ENCODE results near the gene RNF34. TPM values are rescaled to one million over a fixed set of nuclear protein-coding genes. Genes with fewer than 3 reads are reported as not detected.

The RNF34 gene
- total and polyA plus RNA-seq, 2 of the 8 experiments (the other 6 are each of a cell fraction or from before 2014, with no cell fraction given), result 37.9 to 57.6 TPM

DNA sequence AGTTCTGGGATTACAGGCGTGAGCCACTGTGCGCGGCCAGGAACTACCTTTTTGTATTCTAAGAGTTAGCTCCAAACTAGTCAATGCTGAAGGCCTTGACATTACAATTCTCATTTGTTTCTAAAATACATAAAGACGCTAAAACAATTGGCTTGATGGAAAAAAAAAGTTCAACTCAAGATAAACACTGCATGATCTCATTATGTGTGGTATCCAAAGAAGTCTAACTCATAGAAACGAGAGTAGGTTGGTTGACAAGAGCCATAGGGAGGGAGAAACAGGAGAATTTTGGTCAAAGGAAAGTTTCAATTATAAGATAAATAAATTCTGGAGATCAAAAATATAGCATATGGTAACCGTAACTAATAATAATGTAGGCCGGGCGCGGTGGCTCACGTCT lies 20.0 kb upstream of the RNF34 start:
- no peak overlapping the region for H3K4ac ChIP-seq (replicated peaks; ENCODE audit: insufficient read length, low read depth, low read length)
- no peaks in the 10 kb centered on the region for H3K79me1 ChIP-seq (ENCODE audit: low read depth, low read length)
- no peaks in the 10 kb centered on the region for H3K79me2 ChIP-seq (ENCODE audit: control insufficient read depth in 1 of 2, insufficient read depth in 2 of 2, low read length in 2 of 2)
- H4K8ac ChIP-seq (ENCODE audit: extremely low read depth, insufficient read depth, low read length), result no peak overlapping the region
- no peak overlapping the region for H3K4me2 ChIP-seq (ENCODE audit: insufficient read depth in 1 of 2, low read depth in 2 of 2, low read length in 2 of 2)
- FAIRE-seq (no peak), DNase-seq (ENCODE audit: low read depth in 1 of 2, low spot score in 2 of 2) (no peak)
- H3K9me3 ChIP-seq (ENCODE audit: insufficient read depth in 2 of 2, low read depth in 1 of 2, low read length in 1 of 2), result no peaks in the 10 kb centered on the region
- no peak overlapping the region for H3K23ac ChIP-seq (ENCODE audit: insufficient read length)
- H3K4me1 ChIP-seq (replicated peaks in 1 of 4; ENCODE audit: control insufficient read depth in 3 of 4, insufficient read depth in 4 of 4, low read length in 3 of 4), result no peaks in the 10 kb centered on the region
- POLR2A ChIA-PET (ENCODE audit: partially characterized antibody), result no interaction called here
- no peak overlapping the region for H2BK12ac ChIP-seq (ENCODE audit: low read depth, low read length)
- H4K20me1 ChIP-seq (replicated peaks in 1 of 2; ENCODE audit: control insufficient read depth in 1 of 2, insufficient read depth in 2 of 2, low read length in 2 of 2), result no peaks in the 10 kb centered on the region
- no peak overlapping the region for H2AK5ac ChIP-seq (ENCODE audit: low read depth, low read length)
- H2BK120ac ChIP-seq (replicated peaks; ENCODE audit: low read depth, low read length), result no peak overlapping the region
- H2BK20ac ChIP-seq (ENCODE audit: low read length), result no peak overlapping the region
- H2AFZ ChIP-seq (ENCODE audit: low read length), result no peak overlapping the region
- no peaks in the 10 kb centered on the region for H3K36me3 ChIP-seq (ENCODE audit: control insufficient read depth in 2 of 4, insufficient read depth in 4 of 4, low read length in 3 of 4)
- CTCF ChIA-PET (ENCODE audit: partially characterized antibody), result no interaction called here
- H3K18ac ChIP-seq (ENCODE audit: extremely low read depth, low read length), result no peak overlapping the region
- no peak overlapping the region for H3K56ac ChIP-seq (replicated peaks; ENCODE audit: insufficient read length, low read depth, low read length)
- H3K27me3 ChIP-seq (replicated peaks in 1 of 4; ENCODE audit: control insufficient read depth in 3 of 4, extremely low read depth in 1 of 4, insufficient read depth in 3 of 4, low read length in 3 of 4), result no peaks in the 10 kb centered on the region
- no peak overlapping the region for H3K14ac ChIP-seq (ENCODE audit: insufficient read length)
- TF ChIP-seq EGR1 (IDR thresholded peaks at IDR 0.05; ENCODE audit: borderline replicate concordance, low read depth, low read length), result no peak
- TF ChIP-seq POLR2A (IDR thresholded peaks at IDR 0.05; ENCODE audit: control extremely low read depth in 1 of 2, low read depth in 2 of 2, low read length in 2 of 2), result no peak
- TF ChIP-seq, protein P1, sequence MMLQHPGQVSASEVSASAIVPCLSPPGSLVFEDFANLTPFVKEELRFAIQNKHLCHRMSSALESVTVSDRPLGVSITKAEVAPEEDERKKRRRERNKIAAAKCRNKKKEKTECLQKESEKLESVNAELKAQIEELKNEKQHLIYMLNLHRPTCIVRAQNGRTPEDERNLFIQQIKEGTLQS (IDR thresholded peaks at IDR 0.05; ENCODE audit: insufficient read depth, low read depth, low read length), result no peak
- no peak for TF ChIP-seq ASH2L (IDR thresholded peaks at IDR 0.05; ENCODE audit: low read length)
- WGBS, 2 experiments (ENCODE audit: extremely low coverage in 1 of 2, insufficient coverage in 1 of 2, insufficient read length in 1 of 2, insufficient replicate concordance in 2 of 2, low coverage in 1 of 2, low lambda C conversion rate in 2 of 2, missing lambda C conversion rate in 1 of 2), result 94% methylated on average over 10 of the region's 10 CpGs; no CpG with 5 or more reads in 1 of the 2 experiments
- no peak overlapping the region for H3K27ac ChIP-seq (ENCODE audit: low read depth, low read length)
- H3K23me2 ChIP-seq (ENCODE audit: low read depth, low read length), result no peaks in the 10 kb centered on the region
- no peak overlapping the region for H2BK15ac ChIP-seq (ENCODE audit: low read length)
- H3K9ac ChIP-seq (replicated peaks in 1 of 4; ENCODE audit: extremely low read depth in 1 of 4, low read depth in 3 of 4, low read length in 3 of 4), result no peak overlapping the region
- no peak overlapping the region for H4K91ac ChIP-seq (replicated peaks; ENCODE audit: insufficient read length, low read length)
- no peak overlapping the region for H3K4me3 ChIP-seq (ENCODE audit: extremely low read depth in 1 of 4, insufficient read depth in 2 of 4, low read depth in 3 of 4, low read length in 4 of 4)
- H4K5ac ChIP-seq (ENCODE audit: insufficient read length, low read depth, low read length), result no peak overlapping the region
- H2BK5ac ChIP-seq (ENCODE audit: low read depth, low read length), result no peak overlapping the region
